Measurements from ENCODE around the gene UNG.

UNG gene

DNA sequence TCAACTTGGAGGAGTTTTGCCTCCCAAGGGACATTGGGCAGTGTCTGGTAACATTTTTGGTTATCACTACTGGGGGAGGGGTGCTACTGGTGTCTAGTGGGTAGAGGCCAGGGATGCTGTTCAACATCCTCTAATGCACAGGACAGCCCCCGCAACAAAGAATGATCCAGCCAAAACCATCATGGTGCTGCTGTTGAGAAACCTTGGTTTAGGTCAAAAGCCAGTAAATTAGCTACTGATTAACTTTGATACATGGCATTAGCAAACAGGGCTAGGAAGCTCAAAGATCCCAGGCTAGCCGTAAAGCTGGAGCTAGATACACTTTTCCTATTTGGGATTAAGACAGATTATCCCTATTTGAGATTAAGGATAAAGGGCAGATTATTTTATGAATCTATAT is 13.0 kb upstream of the UNG start:
- H4K20me1 ChIP-seq, result peaks cover 0 to 14% (median 0%) of the 10 kb centered on the region in 11 experiments; a peak in 3 of 22 replicates
- peak overlapping the region in 5 of 11 experiments; percentile 13 to 40 (median 31); a peak in 7 of 22 replicates for H3K4me2 ChIP-seq
- H3K27me3 ChIP-seq, result no peaks in the 10 kb centered on the region
- H3K9me3 ChIP-seq (replicated peaks in 1 of 11), result no peaks in the 10 kb centered on the region
- peaks cover 0 to 26% (median 23%) of the 10 kb centered on the region in 10 experiments; a peak in 15 of 20 replicates for H3K4me1 ChIP-seq
- no peak overlapping the region for H3K4me3 ChIP-seq
- H3K27ac ChIP-seq, result no peak overlapping the region
- no peak overlapping the region for H3K9ac ChIP-seq
- peaks cover 72 to 98% (median 93%) of the 10 kb centered on the region in 11 experiments for H3K36me3 ChIP-seq
- no peak for TF ChIP-seq Cebpa-rat (IDR thresholded peaks at IDR 0.05)

DNA sequence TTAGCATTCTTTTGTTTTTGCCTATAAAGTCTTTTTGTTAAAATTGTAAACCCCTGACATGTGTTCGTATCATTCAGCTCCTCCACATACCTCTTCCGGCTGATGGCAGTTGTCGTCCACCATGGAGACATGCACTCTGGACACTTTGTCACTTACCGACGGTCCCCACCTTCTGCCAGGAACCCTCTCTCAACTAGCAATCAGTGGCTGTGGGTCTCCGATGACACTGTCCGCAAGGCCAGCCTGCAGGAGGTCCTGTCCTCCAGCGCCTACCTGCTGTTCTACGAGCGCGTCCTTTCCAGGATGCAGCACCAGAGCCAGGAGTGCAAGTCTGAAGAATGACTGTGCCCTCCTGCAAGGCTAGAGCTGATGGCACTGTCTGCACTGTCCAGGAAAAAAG is 11.8 kb upstream of the UNG start:
- Histone ChIP-seq H3K36me3 (peaks cover 81 to 99% (median 93%) of the 10 kb centered on the region in 11 experiments), H3K27ac (no peak overlapping the region), H4K20me1 (peaks cover 0 to 14% (median 0%) of the 10 kb centered on the region in 11 experiments; a peak in 3 of 22 replicates), H3K4me3 (no peak overlapping the region), H3K4me1 (peaks cover 0 to 33% (median 26%) of the 10 kb centered on the region in 10 experiments; a peak in 15 of 20 replicates), H3K27me3 (no peaks in the 10 kb centered on the region), H3K4me2 (no peak overlapping the region), H3K9ac (no peak overlapping the region), H3K9me3 (replicated peaks in 1 of 11) (no peaks in the 10 kb centered on the region)
- TF ChIP-seq Cebpa-rat (IDR thresholded peaks at IDR 0.05), result no peak

DNA sequence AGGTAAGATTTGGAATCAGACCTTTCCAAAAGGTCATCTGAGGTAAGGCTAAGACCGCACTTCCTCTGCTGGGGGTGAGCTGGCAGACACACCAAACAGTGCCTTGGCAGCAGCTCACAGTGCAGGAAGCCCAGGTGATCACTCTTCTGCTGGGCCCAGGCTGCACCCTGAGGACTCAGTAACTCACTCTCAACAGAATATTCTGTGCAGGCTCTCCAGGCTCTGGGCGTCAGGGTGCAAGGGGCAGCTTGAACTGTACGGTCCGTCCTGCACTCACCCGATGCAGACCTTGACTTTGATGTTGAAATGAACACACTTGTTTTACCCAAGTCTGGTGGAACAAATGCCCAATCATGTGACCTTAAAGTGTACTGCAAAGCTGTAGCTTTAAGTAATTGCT is 10.1 kb upstream of the UNG start:
- Histone ChIP-seq H3K4me2 (no peak overlapping the region), H3K36me3 (peaks cover 69 to 96% (median 80%) of the 10 kb centered on the region in 11 experiments), H4K20me1 (peaks cover 0 to 14% (median 0%) of the 10 kb centered on the region in 11 experiments; a peak in 3 of 22 replicates), H3K27ac (no peak overlapping the region), H3K4me3 (no peak overlapping the region), H3K9me3 (replicated peaks in 1 of 11) (no peaks in the 10 kb centered on the region), H3K27me3 (no peaks in the 10 kb centered on the region), H3K4me1 (peaks cover 12 to 50% (median 40%) of the 10 kb centered on the region in 10 experiments), H3K9ac (no peak overlapping the region)
- no peak for TF ChIP-seq Cebpa-rat (IDR thresholded peaks at IDR 0.05)

DNA sequence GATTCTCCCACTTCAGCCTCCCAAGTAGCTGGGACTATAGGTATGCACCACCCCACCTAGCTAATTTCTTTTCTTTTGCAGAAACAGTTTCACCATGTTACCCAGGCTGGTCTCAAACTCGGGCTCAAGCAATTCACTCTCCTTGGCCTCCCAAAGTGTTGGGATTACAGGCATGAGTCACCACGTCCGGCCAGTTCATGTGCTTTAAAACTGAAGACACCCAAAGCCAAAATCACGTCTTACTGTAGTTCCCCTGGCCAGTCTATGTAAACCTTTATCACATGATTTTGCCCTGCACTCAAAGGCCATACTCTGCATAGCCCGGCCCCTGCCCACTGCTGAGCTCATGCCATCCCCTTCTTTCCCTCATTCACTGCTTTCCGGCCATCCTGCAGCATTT is 8.6 kb upstream of the UNG start:
- H3K27me3 ChIP-seq, result no peaks in the 10 kb centered on the region
- peak overlapping the region in 8 of 11 experiments; percentile 14 to 61 (median 42); a peak in 13 of 22 replicates for H3K4me2 ChIP-seq
- no peak for TF ChIP-seq Cebpa-rat (IDR thresholded peaks at IDR 0.05)
- peaks cover 0 to 14% (median 0%) of the 10 kb centered on the region in 11 experiments; a peak in 3 of 22 replicates for H4K20me1 ChIP-seq
- H3K27ac ChIP-seq, result no peak overlapping the region
- 0 out of 22 replicates have a peak overlapping the region, but pooled peaks of 2 of the 11 experiments have one; percentile 1 to 29 for H3K9ac ChIP-seq
- H3K36me3 ChIP-seq, result peaks cover 53 to 80% (median 64%) of the 10 kb centered on the region in 11 experiments
- H3K4me3 ChIP-seq, result no peak overlapping the region
- peaks cover 20 to 62% (median 50%) of the 10 kb centered on the region in 10 experiments for H3K4me1 ChIP-seq
- no peaks in the 10 kb centered on the region for H3K9me3 ChIP-seq (replicated peaks in 1 of 11)

DNA sequence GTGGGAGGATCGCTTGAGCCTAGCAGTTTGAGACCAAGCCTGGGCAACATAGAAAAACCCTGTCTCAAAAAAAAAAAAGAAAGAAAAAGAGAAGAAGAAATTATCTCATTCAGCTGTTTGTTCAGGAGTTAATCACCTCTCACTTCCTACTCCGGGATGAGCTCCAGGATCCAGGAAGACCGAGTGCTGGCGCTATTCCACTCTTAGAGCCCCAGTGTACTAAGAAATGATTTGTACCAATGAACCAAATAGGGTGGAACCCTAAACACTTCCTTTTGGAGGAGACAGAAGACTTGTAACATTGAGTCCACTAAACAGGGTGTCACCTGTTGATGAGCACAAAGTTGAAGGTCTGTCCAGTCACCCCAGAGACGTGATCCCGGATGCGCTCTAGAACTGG is 7.7 kb upstream of the UNG start:
- Histone ChIP-seq H3K27ac (no peak overlapping the region), H3K27me3 (no peaks in the 10 kb centered on the region), H3K4me3 (no peak overlapping the region), H3K4me2 (peak overlapping the region in 1 of 11 experiments; percentile 18; a peak in 1 of 22 replicates), H3K9ac (0 out of 22 replicates have a peak overlapping the region, but pooled peaks of 1 of the 11 experiments have one; percentile 1), H3K4me1 (peaks cover 20 to 56% (median 46%) of the 10 kb centered on the region in 10 experiments), H3K36me3 (peaks cover 44 to 71% (median 56%) of the 10 kb centered on the region in 11 experiments), H4K20me1 (peaks cover 0 to 14% (median 0%) of the 10 kb centered on the region in 11 experiments; a peak in 3 of 22 replicates), H3K9me3 (replicated peaks in 1 of 11) (no peaks in the 10 kb centered on the region)
- no peak for TF ChIP-seq Cebpa-rat (IDR thresholded peaks at IDR 0.05)

DNA sequence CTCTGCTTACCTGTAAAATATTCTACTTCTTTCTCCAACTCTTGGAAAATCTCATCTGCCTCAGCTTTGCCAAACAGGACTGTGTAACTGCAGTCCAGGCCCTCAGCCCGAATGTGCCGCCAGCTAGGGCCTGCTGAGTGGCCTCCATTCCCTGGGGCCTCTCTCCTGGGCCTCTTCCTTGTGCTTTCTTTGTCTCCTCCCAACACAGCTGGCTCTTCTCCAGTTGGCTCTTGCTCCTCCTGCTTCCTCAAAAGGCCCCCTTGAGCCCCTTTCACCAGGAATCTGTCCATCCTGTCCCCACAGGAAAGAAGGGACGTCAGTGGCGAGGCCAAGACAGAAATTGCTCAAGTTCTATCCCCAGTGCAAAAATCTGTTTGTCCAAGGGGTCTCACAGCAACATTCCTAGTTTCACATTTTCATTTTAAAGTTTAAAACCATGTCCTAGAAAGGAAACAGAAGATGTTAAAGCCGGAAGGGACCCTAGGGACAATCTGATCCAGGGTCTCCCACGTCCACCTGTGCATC is 4.8 kb upstream of the UNG start:
- peak overlapping the region; percentile 4 to 75 (median 60); a peak in 20 of 22 replicates for H3K27ac ChIP-seq
- peaks cover 25 to 67% (median 51%) of the 10 kb centered on the region in 10 experiments for H3K4me1 ChIP-seq
- no peak for TF ChIP-seq Cebpa-rat (IDR thresholded peaks at IDR 0.05)
- H3K36me3 ChIP-seq, result peaks cover 18 to 43% (median 29%) of the 10 kb centered on the region in 11 experiments; a peak in 20 of 22 replicates
- H3K4me3 ChIP-seq, result peak overlapping the region; percentile 52 to 68 (median 56)
- H3K9ac ChIP-seq, result peak overlapping the region; percentile 46 to 73 (median 67)
- H4K20me1 ChIP-seq, result peaks cover 0 to 14% (median 0%) of the 10 kb centered on the region in 11 experiments; a peak in 3 of 22 replicates
- H3K9me3 ChIP-seq (replicated peaks in 1 of 11), result no peaks in the 10 kb centered on the region
- H3K27me3 ChIP-seq, result no peaks in the 10 kb centered on the region
- H3K4me2 ChIP-seq, result peak overlapping the region; percentile 74 to 97 (median 88)

DNA sequence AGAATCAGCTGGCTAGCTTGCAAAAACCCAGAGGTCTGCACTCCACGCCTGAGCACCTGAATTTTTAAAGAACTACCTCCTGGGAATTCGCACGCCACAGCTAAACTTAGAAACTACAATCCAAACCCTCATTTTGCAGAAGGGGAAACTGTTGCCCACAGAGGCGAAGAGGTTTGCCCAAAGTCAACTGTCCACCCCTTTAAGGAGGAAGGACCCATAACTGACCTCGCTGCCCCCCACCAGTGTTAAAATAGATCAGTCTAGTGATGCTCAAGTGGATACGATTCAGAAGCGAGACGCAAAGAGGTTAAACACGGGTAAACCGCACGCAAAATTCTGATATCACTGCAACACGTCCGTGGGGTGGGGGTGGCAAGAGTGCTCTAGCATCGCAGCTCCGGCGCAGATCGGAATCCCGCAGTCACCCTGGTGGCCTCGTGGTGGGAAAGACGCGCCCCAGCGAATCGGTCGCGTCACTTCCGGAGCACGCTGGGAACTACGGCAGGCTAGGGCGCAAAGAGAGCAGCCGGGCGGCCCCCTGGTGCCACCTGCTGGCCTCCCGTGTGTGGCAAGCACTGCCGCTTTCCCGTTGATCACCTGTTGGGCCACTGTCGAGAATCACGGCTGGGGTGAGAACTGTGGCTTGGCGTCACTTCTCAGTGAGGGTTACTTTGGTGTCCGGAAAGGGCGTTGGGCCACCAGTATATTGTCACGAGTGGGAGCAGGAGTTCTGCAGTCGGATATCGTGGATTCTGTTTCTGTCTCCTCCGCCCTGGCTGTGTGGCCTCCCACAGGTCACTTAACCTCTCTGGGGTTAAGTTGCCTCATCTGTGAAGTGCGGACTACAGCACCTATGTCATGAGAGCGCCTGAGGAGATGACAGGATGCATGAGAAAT is 4.1 kb upstream of the UNG start, which contains the start of gene ALKBH2:
Gene ALKBH2, minus strand, starts transcription at position 451 of the 897 bp plus-strand sequence. CDS start 686 bp downstream, outside the sequence.
- Histone ChIP-seq H3K27ac (peak within 1 kb of the TSS; percentile 4 to 75 (median 60); a peak in 20 of 22 replicates), H3K9me3 (replicated peaks in 1 of 11) (no peaks in the 10 kb centered on the region), H4K20me1 (peaks cover 0 to 11% (median 0%) of the 10 kb centered on the region in 11 experiments; a peak in 3 of 22 replicates), H3K27me3 (no peaks in the 10 kb centered on the region), H3K4me1 (peaks cover 25 to 64% (median 48%) of the 10 kb centered on the region in 10 experiments), H3K4me3 (peak within 1 kb of the TSS; percentile 52 to 68 (median 56)), H3K36me3 (peaks cover 10 to 37% (median 23%) of the 10 kb centered on the region in 11 experiments; a peak in 20 of 22 replicates), H3K9ac (peak within 1 kb of the TSS; percentile 46 to 73 (median 67)), H3K4me2 (peak within 1 kb of the TSS; percentile 74 to 97 (median 88))
- TF ChIP-seq Cebpa-rat (IDR thresholded peaks at IDR 0.05), result no peak

DNA sequence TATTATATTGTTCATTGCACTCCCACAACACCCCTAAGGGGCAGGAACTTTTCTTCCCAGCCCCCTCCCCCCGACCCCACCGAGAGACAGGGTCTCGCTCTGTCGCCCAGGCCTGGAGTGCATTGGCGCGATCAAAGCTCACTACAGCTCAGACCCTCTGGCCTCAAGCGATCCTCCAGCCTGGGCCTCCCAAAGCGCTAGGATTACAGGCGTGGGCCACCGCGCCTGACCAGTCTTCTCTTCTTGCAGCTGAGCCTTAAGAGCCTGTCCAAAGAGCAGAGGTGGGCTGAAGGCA is 310 bp upstream of the UNG start:
- TF ChIP-seq Cebpa-rat (IDR thresholded peaks at IDR 0.05), result no peak
- Histone ChIP-seq H4K20me1 (peaks cover 0 to 13% (median 3%) of the 10 kb centered on the region in 11 experiments; a peak in 7 of 22 replicates), H3K36me3 (peaks cover 4 to 36% (median 27%) of the 10 kb centered on the region in 11 experiments; a peak in 21 of 22 replicates), H3K27ac (peak overlapping the region in 8 of 11 experiments; percentile 82 to 89 (median 86); a peak in 13 of 22 replicates), H3K27me3 (no peaks in the 10 kb centered on the region), H3K4me1 (peaks cover 30 to 51% (median 41%) of the 10 kb centered on the region in 10 experiments), H3K9me3 (replicated peaks in 1 of 11) (no peaks in the 10 kb centered on the region), H3K4me2 (peak overlapping the region; percentile 89 to 99 (median 93)), H3K4me3 (peak overlapping the region; percentile 81 to 96 (median 86)), H3K9ac (peak overlapping the region; percentile 56 to 89 (median 86); a peak in 17 of 22 replicates)
